GM19239 (cell line): Measurements from ENCODE around the gene LPAR6.
"Not testable (repeated sequence)": the region's sequence is repeated elsewhere in the genome, so short reads cannot be mapped to it uniquely, and the experiment has no call there.

Source experiments
- DNase-seq: peaks from one replicate; pipeline ENCODE4 v3.0.0; 2011; ENCODE audit warnings: low spot score; ENCODE audit not compliant: insufficient read length
- FAIRE-seq: peaks from 2 replicates; lab custom pipeline; 2011; peaks lifted over from hg19 to GRCh38; lab: Jason Lieb, UNC

Gene LPAR6, protein sequence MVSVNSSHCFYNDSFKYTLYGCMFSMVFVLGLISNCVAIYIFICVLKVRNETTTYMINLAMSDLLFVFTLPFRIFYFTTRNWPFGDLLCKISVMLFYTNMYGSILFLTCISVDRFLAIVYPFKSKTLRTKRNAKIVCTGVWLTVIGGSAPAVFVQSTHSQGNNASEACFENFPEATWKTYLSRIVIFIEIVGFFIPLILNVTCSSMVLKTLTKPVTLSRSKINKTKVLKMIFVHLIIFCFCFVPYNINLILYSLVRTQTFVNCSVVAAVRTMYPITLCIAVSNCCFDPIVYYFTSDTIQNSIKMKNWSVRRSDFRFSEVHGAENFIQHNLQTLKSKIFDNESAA

DNA sequence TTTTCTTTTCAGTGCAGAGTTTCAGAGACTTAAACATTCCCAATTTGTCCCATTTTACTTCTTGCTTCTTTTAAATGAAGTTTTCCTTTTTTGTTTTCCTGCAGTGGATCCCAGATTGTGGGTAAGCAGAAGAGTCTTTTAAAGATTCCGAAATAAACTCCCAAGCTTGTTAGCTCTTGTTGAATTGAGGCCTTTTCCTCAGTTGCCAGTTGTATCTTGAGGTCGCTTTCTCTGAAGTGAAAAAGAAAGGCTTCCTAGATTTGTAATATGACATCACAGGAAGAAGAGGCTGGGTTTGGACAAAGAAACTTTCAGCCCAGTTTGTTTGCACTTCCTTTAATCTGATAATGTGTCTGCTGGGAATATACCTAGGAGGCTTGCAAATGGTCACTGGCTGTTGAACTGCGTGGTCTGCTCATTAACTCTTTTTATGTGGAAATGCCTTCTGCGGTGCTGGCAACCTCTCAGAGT is at the start of gene LPAR6:
Gene LPAR6, minus strand, starts transcription at position 233 of the 471 bp plus-strand sequence. CDS start 690 bp downstream, outside the sequence.
- peak; percentile 92 for FAIRE-seq
- DNase-seq, result no peak

DNA sequence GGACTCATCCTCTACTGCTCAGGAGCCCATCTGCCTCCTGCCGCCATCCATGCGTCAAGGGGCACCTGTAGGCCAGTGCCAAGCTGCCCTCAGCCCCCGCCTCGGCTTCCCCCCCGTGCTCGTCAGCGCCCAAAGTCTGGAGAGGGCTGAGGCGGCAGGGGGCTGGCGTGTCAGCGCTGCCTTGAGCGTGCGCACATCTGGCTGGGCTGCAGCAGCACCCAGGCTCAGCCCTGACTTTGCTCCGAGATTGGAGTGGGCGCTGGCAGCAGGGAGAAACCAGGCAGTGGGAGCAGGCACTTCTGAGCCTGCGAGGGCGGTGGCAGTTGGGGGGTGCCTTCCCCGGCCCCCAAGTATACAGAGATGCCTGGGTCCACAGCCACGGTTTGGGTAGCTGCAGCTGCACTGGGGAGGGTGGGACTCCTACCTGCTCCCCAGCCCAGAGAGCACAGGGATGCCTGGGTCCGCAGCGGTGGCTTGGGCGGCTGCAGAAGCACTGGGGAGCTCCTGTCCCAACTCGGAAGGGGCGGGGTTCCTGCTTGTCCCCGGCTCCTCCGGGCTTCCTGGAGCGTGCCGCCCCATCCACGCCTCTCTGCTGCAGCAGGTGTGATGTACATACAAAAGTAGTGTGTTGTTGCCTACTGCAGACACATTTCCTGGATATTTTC is 44.8 kb upstream of the LPAR6 start:
- DNase-seq (no peak), FAIRE-seq (no peak)

DNA sequence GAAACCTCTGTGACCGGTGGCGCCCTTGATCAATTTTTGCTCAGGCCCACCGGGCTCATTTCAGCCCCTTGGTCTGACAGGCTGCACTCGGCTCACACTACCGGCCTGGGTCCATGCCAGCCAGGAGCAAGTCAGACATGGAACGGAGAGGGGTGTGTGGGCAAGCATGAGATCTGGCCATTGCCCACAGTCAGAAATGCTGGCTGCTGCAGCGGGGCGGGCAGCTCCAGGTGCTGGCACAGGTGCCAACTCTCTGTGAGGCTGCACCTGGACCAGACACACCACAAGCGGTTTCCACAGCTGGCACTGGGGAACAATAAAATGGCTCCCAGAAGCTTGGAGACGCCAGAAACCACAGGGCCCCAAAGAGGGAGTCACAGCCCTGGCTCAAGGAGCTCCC is 43.6 kb upstream of the LPAR6 start:
- no peak for DNase-seq
- no peak for FAIRE-seq

DNA sequence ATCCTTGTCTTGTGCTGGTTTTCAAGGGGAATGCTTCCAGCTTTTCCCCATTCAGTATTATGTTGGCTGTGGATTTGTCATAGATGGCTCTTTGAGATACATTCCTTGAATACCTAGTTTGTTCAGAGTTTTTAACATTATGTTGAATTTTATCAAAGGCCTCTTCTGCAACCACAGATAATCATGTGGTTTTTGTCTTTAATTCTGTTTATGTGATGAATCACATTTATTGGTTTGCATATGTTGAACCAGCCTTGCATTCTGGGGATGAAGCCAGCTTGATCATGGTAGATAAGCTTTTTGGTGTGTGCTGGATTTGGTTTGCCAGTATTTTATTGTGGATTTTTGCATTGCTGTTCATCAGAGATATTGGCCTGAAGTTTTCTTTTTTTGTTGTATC is 38.3 kb upstream of the LPAR6 start:
- FAIRE-seq, result peak; percentile 8
- DNase-seq, result not testable (repeated sequence)

DNA sequence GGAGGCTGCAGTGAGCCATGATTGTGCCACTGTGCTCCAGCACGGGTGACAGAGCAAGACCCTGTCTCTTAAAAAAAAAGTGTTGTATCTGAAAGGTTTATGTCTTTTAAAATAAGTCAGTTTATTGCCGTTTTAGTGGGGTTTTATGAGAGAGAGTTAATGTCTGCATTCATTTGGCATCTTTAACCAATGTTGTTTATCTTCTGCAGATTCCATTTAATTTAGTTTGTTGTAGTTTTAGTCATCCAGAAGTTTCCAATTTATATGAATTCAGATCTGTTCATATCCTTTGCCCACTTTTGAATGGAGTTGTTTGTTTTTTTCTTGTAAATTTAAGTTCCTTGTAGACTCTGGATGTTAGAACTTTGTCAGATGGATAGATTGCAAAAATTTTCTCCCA is 36.7 kb upstream of the LPAR6 start:
- no peak for FAIRE-seq
- no peak for DNase-seq

DNA sequence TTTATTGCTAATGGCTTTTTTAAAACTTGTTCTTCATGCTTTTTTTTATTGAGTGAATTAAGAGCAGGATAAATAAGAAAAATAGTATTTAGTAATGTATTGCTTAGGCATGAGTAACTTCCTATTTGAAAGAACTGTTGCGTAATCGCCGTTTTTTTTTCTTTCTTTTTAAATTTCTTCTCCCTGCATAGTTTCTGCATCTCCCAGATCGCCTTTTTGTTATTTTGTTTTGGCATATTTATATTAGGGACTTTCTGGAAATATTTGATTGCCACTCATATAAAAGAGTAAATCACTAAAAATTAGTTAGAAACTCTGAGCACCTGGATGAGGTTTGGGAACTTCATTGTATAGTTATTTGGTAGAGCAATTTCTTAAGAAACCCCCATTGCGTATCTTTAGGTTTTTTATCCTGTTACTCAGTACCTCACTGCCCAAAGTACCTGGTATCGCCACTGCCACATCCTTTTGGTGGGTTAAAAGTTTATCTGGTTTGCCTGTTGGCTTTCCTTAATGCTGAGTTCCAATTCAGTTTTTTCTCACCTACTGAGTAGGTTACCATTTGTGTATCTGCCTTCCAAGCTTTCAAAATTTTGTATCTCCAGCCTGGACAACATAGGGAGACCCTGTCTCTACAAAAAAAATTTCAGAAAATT is 36.2 kb upstream of the LPAR6 start:
- DNase-seq (no peak), FAIRE-seq (no peak)

DNA sequence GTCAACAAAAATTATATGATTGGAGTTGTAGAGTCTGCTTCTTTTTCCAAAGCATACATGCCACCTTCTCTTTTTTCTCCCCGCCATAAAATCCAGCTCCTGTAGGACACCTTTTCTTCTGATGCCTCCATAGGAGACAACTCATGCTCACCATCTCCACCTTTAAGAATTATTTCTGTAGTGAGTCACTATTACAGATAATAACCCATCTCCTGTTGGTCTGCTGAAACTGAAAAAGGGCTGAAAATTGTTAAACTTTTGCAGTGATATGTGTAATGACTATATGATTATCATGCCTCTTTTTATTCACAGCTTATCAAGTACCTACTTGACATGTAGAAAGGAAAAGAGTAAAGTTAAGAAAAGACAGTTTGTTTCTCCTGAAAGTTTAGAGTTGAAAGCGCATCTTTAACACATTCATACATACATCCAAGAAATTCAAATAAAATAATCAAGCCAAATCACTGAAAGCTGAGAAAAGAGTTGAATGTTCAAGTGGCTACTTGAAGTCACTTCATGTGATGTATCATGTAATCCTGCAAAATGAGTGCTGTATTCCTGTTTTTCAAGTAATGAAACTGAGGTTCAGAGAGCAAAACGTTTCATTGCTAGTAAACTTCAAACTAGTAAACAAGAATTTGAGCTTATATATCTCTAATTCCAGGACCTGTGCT is 35.5 kb upstream of the LPAR6 start:
- DNase-seq (no peak), FAIRE-seq (peak; percentile 87)

DNA sequence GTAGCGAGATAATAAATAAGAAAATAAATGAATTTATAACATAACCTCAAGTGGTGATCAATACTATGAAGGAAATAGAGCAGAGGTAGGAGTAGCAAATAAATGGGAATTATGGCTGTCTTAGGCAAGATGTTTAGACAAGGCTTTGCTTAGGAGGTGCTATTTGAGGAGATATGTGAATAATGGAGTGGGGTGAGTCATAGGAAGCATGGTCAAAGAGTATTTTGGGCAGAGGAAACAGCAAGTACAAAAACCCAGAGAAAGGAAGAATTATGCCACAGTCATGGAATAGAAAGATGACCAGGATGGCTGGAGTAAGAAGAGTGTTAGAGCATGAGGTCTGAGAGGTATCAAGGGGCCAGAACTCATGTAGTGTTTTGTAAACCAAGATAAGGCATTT is 33.6 kb upstream of the LPAR6 start:
- FAIRE-seq, result no peak
- no peak for DNase-seq

DNA sequence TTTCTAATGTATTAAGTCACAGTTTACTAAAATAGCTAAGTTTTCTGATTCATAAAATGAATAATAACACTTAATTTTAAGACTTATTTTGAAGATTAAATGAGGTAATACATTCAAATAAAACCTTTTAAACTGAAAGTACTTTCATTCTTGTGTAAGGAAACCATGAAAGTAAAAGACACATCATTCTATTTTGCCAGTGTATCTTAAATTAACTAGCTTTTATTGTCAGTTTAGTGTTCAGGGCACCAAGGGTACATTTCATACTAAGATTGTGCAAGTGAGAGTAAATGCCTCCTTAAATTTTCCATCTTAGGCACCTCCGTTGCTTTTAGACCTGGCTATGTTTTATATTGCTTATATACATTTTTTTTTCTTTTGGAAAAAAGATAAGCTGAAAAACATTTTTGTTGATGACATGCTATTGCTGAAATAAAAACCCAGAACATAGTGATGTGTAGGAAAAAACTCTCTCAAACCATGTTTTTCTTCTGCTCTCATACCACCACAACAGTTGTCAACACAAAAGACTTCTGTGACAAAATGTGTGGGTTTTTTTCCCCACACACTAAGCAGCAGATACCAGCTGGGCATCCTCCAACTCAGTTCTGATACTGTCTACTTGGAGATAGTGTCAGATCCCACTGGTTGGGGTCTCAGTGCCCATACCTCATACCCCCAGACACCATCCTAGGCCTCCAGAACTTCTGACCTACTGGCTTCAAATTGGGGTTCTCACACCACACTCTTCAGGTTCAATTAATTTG is 30.7 kb upstream of the LPAR6 start:
- FAIRE-seq (no peak), DNase-seq (no peak)

DNA sequence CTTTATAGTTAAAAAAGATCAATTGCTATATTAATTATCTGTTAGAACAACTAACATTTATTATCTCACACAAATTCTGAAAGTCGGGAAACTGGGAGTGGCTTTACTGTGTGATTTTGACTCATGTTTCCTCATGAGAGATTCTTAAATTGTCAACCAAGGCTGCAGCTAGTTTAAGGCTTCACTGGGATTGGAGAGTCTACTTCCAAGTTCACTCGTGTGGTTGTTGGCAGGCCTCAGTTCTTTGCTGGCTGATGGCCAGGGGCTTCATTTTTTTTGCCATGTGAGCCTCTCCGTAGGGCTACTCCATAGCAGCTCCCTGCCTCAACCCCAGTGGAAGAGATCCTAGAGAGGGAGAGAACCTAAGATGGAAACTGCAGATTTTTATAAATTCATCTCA is 24.5 kb upstream of the LPAR6 start:
- FAIRE-seq (no peak), DNase-seq (no peak)

DNA sequence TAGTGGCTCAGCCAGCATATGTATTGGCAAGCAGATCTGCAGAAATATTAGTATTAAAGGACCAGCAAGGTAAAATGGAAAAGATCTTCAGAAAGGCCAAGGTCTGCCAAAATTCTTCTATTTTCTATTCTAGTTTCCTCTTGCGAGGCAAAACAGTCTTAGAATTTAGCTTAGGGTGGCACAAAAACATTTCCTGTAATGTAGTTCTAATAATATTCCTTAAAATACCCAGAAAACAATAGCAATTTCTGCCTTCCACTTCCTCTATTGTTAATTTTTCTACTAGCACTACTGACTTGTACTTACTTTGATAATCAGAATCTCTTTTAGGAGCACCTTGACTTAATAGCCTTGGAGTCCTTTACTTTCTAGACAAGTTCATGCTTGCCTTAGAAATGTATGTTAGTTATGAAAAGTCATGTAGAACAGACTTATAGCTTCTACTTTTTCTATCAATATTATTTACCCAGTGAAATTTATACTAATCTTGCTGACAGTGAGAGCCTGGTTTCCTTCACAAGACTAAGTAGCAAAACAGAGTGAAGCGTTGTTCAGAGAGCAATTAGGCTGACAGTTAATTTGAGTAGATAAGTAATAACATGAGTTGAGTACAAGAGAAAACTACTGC is 23.9 kb upstream of the LPAR6 start:
- no peak for DNase-seq
- no peak for FAIRE-seq

DNA sequence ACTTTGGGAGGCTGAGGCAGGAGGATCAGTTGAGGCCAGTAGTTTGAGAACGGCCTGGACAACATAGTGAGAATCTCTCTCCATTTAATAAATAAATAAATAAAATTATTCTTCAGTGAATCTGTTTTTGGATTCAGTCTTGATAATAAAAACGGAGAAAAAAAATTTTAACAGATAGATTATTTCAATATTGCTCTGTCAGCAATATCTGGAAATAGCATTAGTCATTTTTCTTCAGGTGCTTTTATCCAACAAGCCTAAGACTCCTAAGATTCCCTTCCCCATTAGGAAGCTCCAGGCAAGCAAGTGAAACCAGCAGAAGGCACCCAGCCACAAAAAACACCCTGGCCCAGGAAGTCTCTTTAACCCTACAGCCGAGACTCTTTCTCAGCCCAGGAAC is 21.3 kb upstream of the LPAR6 start:
- DNase-seq, result no peak
- no peak for FAIRE-seq

DNA sequence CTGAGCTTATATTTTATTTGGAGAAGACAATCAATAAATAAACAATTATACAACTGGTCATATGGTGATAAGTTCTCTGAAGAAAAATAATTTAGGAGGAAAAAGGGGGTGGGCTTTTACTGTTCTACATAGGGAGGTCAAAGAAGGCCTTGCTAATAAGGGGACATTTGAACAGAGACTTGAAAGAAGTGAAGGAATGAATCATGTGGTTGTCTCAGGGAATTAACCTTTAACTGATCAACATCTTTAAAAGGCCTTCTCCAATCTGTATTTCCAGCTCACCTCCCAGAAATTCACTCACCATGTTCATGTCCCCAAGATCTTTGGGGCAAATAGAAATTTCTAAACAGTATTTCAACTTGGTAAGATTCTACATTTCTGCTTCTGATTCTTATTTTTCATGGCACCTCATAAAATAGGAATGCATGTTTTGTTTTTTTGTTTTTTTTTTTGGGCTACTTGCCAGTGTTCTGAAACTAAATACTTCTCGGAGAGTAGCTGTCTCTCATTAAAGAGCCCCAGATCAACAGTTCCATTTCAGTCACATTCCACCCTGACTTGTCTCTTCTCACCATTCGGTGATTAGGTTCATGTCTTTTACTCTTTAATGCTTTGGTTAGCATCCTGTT is 19.2 kb upstream of the LPAR6 start:
- no peak for DNase-seq
- FAIRE-seq, result no peak

DNA sequence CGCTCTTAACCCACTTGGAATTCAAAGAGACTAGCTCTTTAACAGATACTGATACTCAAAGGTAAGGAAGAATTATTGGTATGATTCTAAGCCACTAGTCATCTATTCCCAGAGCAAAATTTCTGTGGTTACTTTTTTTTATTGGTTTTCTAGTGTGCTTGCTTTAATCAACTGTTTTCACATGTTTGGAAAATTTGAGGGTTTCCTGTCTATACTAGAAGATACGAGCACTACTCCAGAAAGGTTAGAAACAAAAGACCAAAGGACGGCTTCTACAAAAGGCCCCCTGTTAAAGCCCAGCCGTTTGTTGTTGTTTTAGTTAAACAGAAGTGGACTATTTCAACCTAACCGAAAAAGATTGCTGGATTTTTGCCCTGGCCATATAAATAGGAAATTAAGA is 18.5 kb upstream of the LPAR6 start:
- peak; percentile 80 for FAIRE-seq

DNA sequence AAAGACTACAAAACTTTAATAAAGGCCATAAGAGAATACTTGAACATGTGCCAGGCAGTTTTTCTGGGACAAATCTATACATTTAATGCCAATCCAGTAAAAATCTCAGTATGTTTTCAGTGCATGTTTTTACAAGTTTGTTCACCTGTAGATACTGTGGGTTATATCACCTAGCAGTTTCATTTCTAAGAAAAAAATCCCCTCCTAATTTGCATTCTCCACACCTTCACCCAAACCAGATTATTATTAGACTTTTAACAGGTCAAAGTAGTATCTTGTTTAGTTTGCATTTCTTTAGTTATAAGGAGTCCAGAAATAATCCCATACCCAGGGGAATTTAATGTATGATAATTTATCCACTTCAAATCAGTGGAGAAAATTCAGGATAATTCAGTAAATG is 17.0 kb upstream of the LPAR6 start:
- no peak for DNase-seq
- peak; percentile 61 for FAIRE-seq

More for the DNA sequence above, 18.5 kb upstream of the LPAR6 start:
- DNase-seq, result no peak

DNA sequence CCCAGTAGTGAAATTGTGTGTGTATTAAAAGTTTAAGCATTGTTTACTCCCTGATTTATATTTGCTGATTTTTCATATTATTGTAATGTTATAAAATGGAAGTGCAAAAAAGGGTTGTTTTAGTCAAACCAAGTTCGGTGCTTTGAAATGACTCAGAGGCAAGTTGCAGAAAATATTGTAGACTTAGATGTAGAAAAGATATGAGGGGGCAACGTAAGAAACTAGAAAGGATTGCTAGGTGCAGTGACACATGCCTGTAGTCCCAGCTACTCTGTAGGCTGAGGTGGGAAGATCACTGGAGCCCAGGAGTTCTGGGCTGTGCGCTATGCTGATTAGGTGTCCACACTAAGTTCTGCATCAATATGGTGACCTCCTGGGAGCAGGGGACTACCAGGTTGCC is 16.1 kb upstream of the LPAR6 start:
- FAIRE-seq (peak; percentile 76), DNase-seq (no peak)

DNA sequence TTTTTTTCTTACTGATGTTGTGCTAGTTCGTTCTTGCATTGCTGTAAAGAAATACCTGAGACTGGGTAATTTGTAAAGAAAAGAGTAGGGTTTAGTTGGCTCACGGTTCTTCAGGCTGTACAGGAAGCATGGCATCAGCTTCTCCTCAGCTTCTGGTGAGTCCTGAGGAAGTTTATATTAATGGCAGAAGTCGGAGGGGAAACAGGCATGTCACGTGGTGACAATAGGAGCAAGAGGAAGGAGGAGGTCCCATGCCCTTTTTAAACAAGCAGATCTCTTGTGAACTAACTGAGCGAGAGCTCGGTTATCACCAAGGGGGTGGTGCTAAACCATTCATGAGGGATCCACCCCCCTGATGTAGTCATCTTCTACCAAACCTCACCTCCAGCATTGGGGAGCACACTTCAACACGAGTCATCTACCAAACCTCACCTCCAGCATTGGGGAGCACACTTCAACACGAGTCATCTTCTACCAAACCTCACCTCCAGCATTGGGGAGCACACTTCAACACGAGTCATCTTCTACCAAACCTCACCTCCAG is 13.9 kb upstream of the LPAR6 start:
- not testable (repeated sequence) for DNase-seq, FAIRE-seq

DNA sequence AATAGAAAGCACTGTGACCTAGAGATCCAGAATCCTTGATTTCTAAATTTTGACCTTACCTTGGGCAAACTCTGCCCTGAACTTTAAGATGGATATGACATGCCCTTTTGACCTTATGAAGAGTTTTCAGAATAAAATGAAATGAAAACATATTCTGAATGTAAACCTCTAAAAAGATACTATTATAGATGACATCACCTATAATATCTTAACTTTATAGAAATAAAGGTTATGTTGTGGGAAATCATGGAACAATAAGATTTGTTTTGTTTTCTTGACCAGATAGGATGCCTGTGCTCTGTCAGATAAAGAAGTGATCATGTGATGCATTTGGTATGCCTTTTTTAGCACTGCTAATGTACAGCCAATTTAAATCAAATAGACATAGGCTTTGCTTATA is 13.1 kb upstream of the LPAR6 start:
- FAIRE-seq (no peak), DNase-seq (no peak)

DNA sequence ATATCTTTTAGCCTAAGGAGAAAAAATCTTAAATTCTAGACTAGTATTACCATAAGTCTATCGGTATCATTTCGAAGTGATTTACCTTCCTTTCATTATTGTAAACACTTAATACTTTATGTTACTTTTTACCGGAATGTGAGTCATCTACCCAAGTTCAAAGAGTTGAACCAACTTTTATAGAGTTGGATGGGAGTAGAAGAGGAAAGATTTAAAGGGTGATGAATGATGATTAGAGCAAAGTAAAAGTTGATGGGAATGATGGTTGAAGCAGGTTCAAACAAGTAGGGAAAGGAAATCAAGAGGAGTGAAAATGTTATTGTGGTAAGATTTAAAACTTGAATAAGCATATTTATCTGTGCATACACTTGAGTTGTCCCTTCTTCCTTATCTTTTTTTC is 11.3 kb upstream of the LPAR6 start:
- FAIRE-seq (no peak), DNase-seq (no peak)
